Endothelial cell of umbilical vein (primary cell): ENCODE measurements around the gene FMO2. TPM values are rescaled to one million over a fixed set of nuclear protein-coding genes. Genes with fewer than 3 reads are reported as not detected.

Source experiments
- BruUV-seq: library from RNA; stranded (reverse); fragments of 400-500 nt; replicated peaks from 2 replicates; lab custom pipeline; 2021; lab: Mats Ljungman, UMichigan
- CTCF ChIA-PET: fragments of 300-600, 350-600 bp; sonication (Branson Sonifier 250); formaldehyde crosslinking; loops from one replicate; lab custom pipeline; 2021; ENCODE audit warnings: antibody characterized with exemption, inconsistent platforms; lab: Charles Lee
- POLR2A ChIA-PET: fragments of 300-600, 350-600 bp; sonication (Branson Sonifier 250); formaldehyde crosslinking; loops from one replicate; lab custom pipeline; 2021; ENCODE audit warnings: antibody characterized with exemption, inconsistent platforms; lab: Charles Lee
- DNase-seq: peaks from one replicate; pipeline ENCODE4 v3.0.0-alpha.2; 2011; ENCODE audit warnings: low read depth, low spot score
- FAIRE-seq: peaks from 2 replicates; lab custom pipeline; 2011; peaks lifted over from hg19 to GRCh38; lab: Jason Lieb, UNC
- H2AFZ ChIP-seq: 2 replicates; pipeline ENCODE4 v1.6.0; 2012; ENCODE audit warnings: low read depth, low read length, control low read depth, inconsistent platforms
- H3K27ac ChIP-seq: 2 replicates; pipeline ENCODE4 v1.5.1; 2011; ENCODE audit warnings: low read depth, mild to moderate bottlenecking, control low read depth, low read length, moderate library complexity; ENCODE audit not compliant: insufficient read depth
- H3K27me3 ChIP-seq, 2 experiments: 2 replicates each; pipeline versions ENCODE4 v1.6.0 to v1.6.1; 2011; ENCODE audit warnings: low read length in 2 of 2, mixed read lengths in 1 of 2; ENCODE audit not compliant: control insufficient read depth in 2 of 2, insufficient read depth in 2 of 2
- H3K36me3 ChIP-seq, 2 experiments: 2 replicates in 1 of 2; 3 replicates in 1 of 2; pipeline ENCODE4 v1.5.1; 2011; ENCODE audit warnings: low read length in 2 of 2, mild to moderate bottlenecking in 1 of 2, moderate library complexity in 1 of 2; ENCODE audit not compliant: control insufficient read depth in 2 of 2, insufficient read depth in 2 of 2; ENCODE audit errors: extremely low read depth in 1 of 2
- H3K4me1 ChIP-seq: 3 replicates; pipeline ENCODE4 v1.5.1; 2011; ENCODE audit warnings: mild to moderate bottlenecking, low read length; ENCODE audit not compliant: control insufficient read depth, insufficient read depth; ENCODE audit errors: extremely low read depth
- H3K4me2 ChIP-seq: 2 replicates; pipeline ENCODE4 v1.6.1; 2011; ENCODE audit warnings: low read length, control low read depth, mixed read lengths; ENCODE audit not compliant: insufficient read depth
- H3K4me3 ChIP-seq, 3 experiments: fragments of 200-600 bp in 1 of 3; sonication (generic), shearing (Covaris generic) in 1 of 3; replicated peaks in 1 of 3; 2 replicates each; pipeline ENCODE4 v1.5.1; 2011 to 2016; ENCODE audit warnings: control low read depth in 3 of 3, low read length in 3 of 3, mild to moderate bottlenecking in 2 of 3, inconsistent platforms in 1 of 3, low read depth in 1 of 3, moderate library complexity in 1 of 3; ENCODE audit not compliant: insufficient read depth in 1 of 3
- H3K79me2 ChIP-seq: 2 replicates; pipeline ENCODE4 v1.6.0; 2012; ENCODE audit warnings: low read length, inconsistent platforms; ENCODE audit not compliant: control insufficient read depth, insufficient read depth
- H3K9ac ChIP-seq: replicated peaks from 2 replicates; pipeline ENCODE3; 2011; ENCODE audit warnings: low read length, control low read depth; ENCODE audit not compliant: insufficient read depth; ENCODE audit errors: extremely low read depth
- H3K9me1 ChIP-seq: replicated peaks from 3 replicates; pipeline ENCODE4 v1.6.0; 2011; ENCODE audit warnings: mild to moderate bottlenecking, low read length; ENCODE audit not compliant: control insufficient read depth, insufficient read depth; ENCODE audit errors: extremely low read depth
- H3K9me3 ChIP-seq: replicated peaks from 2 replicates; pipeline ENCODE4 v1.5.1; 2012; ENCODE audit warnings: low read length, inconsistent platforms; ENCODE audit not compliant: control insufficient read depth, insufficient read depth
- H4K20me1 ChIP-seq: replicated peaks from 2 replicates; pipeline ENCODE3; 2011; ENCODE audit warnings: mild to moderate bottlenecking, low read length; ENCODE audit not compliant: control insufficient read depth, insufficient read depth; ENCODE audit errors: extremely low read depth
- CTCF ChIP-seq, 2 donors: IDR thresholded peaks; 1 replicate in 1 of 2; 2 replicates in 1 of 2; pipeline ENCODE4 v1.5.1; 2011; ENCODE audit warnings: low read length in 2 of 2, mild to moderate bottlenecking in 2 of 2, moderate library complexity in 2 of 2, control low read depth in 1 of 2, inconsistent platforms in 1 of 2, low read depth in 1 of 2; ENCODE audit not compliant: insufficient read depth in 1 of 2; ENCODE audit errors: extremely low read depth in 1 of 2
- EZH2 ChIP-seq: IDR thresholded peaks from 2 replicates; pipeline ENCODE4 v1.6.1; 2012; ENCODE audit warnings: borderline replicate concordance, low read depth, mild to moderate bottlenecking, moderate library complexity, low read length, inconsistent platforms; ENCODE audit not compliant: severe bottlenecking
- FOS ChIP-seq: IDR thresholded peaks from 2 replicates; pipeline ENCODE4 v1.6.1; 2011; ENCODE audit warnings: mild to moderate bottlenecking, low read length, moderate library complexity, borderline replicate concordance; ENCODE audit not compliant: insufficient read depth
- GATA2 ChIP-seq: IDR thresholded peaks from 2 replicates; pipeline ENCODE4 v1.7.0; 2011; ENCODE audit warnings: low read depth, mild to moderate bottlenecking, moderate library complexity, mixed read lengths, low read length; ENCODE audit not compliant: insufficient read length, insufficient read depth
- JUN ChIP-seq: IDR thresholded peaks from 2 replicates; pipeline ENCODE4 v1.6.1; 2011; ENCODE audit warnings: borderline replicate concordance, low read depth; ENCODE audit not compliant: insufficient read length, insufficient read depth
- MAX ChIP-seq: IDR thresholded peaks from 2 replicates; pipeline ENCODE4 v1.6.1; 2011; ENCODE audit not compliant: insufficient read depth, insufficient read length
- MYC ChIP-seq: IDR thresholded peaks from one replicate; pipeline ENCODE4 v1.6.1; 2011; ENCODE audit warnings: mild to moderate bottlenecking, low read depth, low read length
- POLR2A ChIP-seq: IDR thresholded peaks from 2 replicates; pipeline ENCODE4 v1.6.1; 2012; ENCODE audit warnings: low read depth, mild to moderate bottlenecking, control low read depth, low read length
- POLR2AphosphoS5 ChIP-seq: IDR thresholded peaks from 2 replicates; pipeline ENCODE4 v1.6.1; 2012; ENCODE audit warnings: low read depth, mild to moderate bottlenecking, control low read depth, low read length, moderate library complexity; ENCODE audit not compliant: insufficient read depth
- dilution Hi-C: fragments of 300-500 bp; cut with MboI; formaldehyde crosslinking; loops from one replicate; pipeline ENCODE4 v1.15.0; 2019; ENCODE audit warnings: low sequenced_read_pairs; ENCODE audit not compliant: extremely low pct_ligation_motif_present
- intact Hi-C: fragments of 100-400 bp; cut with micrococcal nuclease; formaldehyde crosslinking; loops from one replicate; pipeline ENCODE4 v1.10.0; 2022
- polyA plus RNA-seq, 4 experiments: library from polyadenylated mRNA; depleted of rRNA in 3 of 4; stranded (reverse) in 3 of 4; unstranded in 1 of 4; fragments of >200 nt; gene quantifications; 2 replicates each; pipeline versions ENCODE4 v1.2.1 to v1.2.3, GENCODE V29; 2011 to 2012; ENCODE audit warnings: missing spikeins in 1 of 4
- total RNA-seq: library from RNA; stranded (reverse); gene quantifications from 2 replicates; pipeline ENCODE4 v1.2.3, GENCODE V29; 2021

The FMO2 gene
- total and polyA plus RNA-seq, 2 donors (not counting 3 experiments of a cell fraction or from before 2014, with no cell fraction given): not detected

- Histone ChIP-seq H3K4me1 (no peaks in the 10 kb centered on the region), H4K20me1 (no peaks in the 10 kb centered on the region), H3K27ac (no peak overlapping the region), H3K27me3 (no peaks in the 10 kb centered on the region), H3K9ac (no peak overlapping the region), H3K9me1 (no peaks in the 10 kb centered on the region), H3K4me2 (no peak overlapping the region), H2AFZ (no peak overlapping the region), H3K9me3 (no peaks in the 10 kb centered on the region), H3K36me3 (no peaks in the 10 kb centered on the region), H3K79me2 (no peaks in the 10 kb centered on the region), H3K4me3 (no peak overlapping the region)
- no TSS peak for BruUV-seq
- ChIA-PET CTCF (interaction anchor here (1.0 kb wide), 1 partner anchor 18 kb away, joined by 3 read pairs; no protein-coding TSS in a partner anchor), POLR2A (no interaction called here)
- intact Hi-C loops (no loop called here), dilution Hi-C loops (no loop called here)
- no peak for DNase-seq
- TF ChIP-seq GATA2 (no peak), POLR2A (no peak), CTCF (IDR thresholded peaks at IDR 0.05; ENCODE audit: extremely low read depth in 1 of 2, insufficient read depth in 1 of 2, low read depth in 1 of 2, low read length in 2 of 2) (no peak), MAX (no peak), FOS (no peak), JUN (no peak), EZH2 (no peak), MYC (no peak), POLR2AphosphoS5 (no peak)
- FAIRE-seq: no peak
Observed at GRCh38 chr1:171191992-171192391, 6.9 kb downstream of the FMO2 start.
